NOMO-1 treated with dmso at 0.1 percent for 144 hours (cell line): ENCODE data around the gene TACR1.
"Not testable (repeated sequence)": the region's sequence is repeated elsewhere in the genome, so short reads cannot be mapped to it uniquely, and the experiment has no call there.

Experiments used
- DNase-seq: peaks from one replicate; lab custom pipeline; 2025; ENCODE audit not compliant: unreplicated experiment; lab: John Stamatoyannopoulos, UW

The TACR1 gene

GRCh38 chr2:75199428-75200011 is at the start of gene TACR1:
TACR1 (minus strand) TSS chr2:75199520; CDS start chr2:75198934, 586 bp downstream.
- DNase-seq = no peak

- DNase-seq = not testable (repeated sequence)
Observed at GRCh38 chr2:75248581-75248980, 49.3 kb upstream of the TACR1 start.

- DNase-seq = no peak
Observed at GRCh38 chr2:75246441-75247167, 47.3 kb upstream of the TACR1 start.

GRCh38 chr2:75243219-75243618 is 43.9 kb upstream of the TACR1 start:
- DNase-seq = no peak

- peak; percentile 0 for DNase-seq
Observed at GRCh38 chr2:75241696-75242095, 42.4 kb upstream of the TACR1 start.

DNA sequence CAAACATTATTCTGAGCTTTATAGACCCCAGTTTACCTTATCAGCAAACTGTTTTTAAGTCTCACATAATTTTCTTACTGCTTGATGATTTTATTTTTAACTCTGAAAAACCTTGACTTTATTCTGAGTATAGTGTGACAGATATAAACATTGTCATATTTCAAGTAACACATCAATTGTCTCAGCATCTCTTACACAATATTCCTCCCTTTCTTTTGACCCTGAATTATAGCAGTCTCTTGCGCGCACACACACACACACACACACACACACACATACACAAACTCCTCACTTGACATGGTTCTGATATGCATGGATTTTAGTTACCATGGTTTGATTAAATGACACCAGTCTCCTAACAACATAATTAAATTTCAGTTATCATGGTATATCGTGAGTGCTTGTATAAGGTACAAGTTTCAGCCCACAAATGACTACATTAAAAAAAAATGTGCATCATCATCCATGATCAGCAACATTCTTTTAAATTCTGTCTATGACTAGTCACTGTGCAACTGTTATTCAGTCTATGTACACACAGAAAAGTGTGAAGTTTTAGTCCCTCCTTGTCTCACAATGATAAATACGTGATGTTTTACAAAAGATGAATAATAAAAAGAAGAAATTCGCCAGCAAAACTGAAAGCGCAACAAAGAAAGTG is 39.5 kb upstream of the TACR1 start:
- no peak for DNase-seq

DNA sequence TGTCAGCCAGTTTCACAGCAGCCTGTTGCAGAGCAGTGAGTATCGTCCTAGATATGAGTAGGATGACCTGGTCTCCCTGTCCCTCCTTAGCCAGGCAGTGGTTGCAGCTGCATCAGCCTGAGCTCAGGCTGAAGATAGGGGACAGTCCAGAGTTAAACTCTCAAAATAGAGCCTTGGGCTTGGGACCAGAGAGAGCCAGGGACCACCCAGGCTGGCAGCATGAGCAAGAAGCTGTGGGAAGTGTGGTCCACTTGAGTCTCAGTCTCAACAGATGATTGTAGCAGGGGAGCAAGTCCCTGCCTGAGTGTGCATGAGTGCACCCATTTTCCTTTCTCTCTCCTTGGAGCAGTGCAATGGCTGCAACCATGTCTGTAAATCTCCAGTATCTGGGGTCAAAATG is 38.0 kb upstream of the TACR1 start:
- no peak for DNase-seq

DNA sequence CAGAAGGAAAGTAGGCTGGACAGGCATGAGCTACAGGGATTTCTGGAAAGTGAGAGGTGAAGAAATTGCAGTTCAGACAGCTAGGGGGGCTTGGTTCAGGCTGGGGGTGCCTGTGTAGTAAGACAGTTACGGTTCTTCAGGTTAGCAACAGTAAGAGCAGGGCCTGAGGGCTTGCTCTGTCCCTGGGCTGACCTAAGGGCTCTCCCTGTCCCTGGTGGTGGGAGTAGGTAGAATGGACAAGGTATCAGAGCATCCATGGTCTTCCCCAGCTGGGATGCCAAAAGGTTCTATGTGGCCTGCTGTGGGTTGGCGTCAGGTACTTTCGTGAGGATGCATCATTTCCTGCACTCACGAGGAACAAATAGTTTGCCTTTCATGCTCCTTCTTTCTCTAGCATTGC is 34.6 kb upstream of the TACR1 start:
- no peak for DNase-seq

GRCh38 chr2:75226617-75227016 is 27.3 kb upstream of the TACR1 start:
- no peak for DNase-seq

GRCh38 chr2:75226099-75226498 is 26.8 kb upstream of the TACR1 start:
- no peak for DNase-seq

DNA sequence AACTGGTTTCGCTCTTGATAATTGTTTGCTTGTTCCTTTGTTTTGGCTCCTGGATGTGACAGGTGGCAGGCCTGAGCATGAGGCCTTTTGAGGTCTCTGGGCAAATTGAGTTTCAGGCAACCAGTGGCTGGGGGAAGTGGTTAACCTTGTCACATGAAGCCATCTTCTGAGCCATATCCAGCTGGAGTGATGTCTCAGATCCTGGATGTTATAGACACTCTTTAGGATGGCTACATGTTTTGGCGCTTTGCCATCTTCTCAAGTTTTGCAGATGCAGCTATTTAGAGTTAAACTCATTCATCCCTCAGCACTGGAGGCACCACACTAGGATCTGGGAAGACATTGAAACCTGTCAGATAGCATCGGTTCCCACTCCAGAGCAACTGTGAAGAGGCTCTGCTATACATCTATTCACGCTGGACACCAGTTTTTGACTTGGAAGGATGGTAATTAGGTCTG is 25.3 kb upstream of the TACR1 start:
- DNase-seq = no peak

DNA sequence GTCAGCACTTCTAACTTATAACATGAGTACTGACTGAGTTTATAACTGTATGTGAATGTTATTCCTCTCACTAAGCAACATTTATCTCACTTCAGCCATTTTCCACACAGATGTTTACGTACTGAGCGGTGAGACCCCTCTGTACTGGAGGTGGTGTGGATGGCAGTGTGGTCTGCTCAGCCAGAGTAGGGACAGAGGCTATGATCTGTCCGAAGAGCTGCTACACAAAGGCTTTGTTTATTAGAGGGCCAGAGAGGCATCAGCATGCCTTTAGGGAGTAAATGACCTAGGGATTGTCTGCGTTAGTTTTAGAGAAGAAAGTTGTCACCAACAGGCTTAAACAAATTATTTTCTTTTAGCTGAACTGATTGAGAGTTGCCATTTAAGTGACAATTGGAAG is 23.2 kb upstream of the TACR1 start:
- DNase-seq = no peak

DNA sequence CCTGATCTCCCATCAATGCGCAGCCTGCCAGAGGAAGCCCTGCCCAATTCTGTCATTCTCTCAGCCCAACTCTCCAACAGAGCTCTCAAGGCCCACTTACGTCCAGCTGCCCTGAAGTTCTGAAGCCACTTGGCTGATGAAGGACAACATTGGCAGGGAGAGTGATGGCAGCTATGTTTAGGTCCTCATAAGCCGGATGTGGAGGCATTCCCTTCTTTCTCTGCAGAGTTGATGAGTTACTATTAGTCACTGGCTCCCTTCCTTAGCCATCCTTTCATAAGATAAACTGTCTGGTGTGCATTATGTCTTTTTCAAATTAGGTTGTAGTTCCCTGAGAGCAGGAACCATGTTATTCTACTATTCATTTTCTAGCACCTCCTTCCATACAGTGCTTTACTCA is 22.5 kb upstream of the TACR1 start:
- DNase-seq = no peak

- not testable (repeated sequence) for DNase-seq
Observed at GRCh38 chr2:75219213-75219612, 19.9 kb upstream of the TACR1 start.

- no peak for DNase-seq
Observed at GRCh38 chr2:75211266-75211770, 12.0 kb upstream of the TACR1 start.

DNA sequence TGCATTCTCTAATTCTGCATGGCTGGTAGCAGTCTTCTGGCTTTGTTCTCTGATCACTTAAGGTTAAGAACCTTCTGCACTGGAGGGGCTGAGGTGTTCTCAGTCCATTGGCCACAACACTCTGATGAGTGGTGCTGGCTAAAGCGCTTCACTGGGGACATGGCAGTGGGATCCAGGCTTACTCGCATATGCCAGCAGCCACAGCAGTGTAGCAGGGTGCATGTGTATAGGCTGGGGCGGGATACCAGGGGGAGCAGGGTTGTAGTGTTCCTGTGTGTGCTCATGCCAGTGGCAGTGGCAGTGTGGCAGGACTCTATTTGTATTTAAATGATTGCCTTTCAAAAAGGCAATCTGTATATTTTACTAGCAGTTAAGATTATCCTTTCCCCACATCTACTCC is 11.1 kb upstream of the TACR1 start:
- DNase-seq = no peak

- no peak for DNase-seq
Observed at GRCh38 chr2:75208738-75209137, 9.4 kb upstream of the TACR1 start.

DNA sequence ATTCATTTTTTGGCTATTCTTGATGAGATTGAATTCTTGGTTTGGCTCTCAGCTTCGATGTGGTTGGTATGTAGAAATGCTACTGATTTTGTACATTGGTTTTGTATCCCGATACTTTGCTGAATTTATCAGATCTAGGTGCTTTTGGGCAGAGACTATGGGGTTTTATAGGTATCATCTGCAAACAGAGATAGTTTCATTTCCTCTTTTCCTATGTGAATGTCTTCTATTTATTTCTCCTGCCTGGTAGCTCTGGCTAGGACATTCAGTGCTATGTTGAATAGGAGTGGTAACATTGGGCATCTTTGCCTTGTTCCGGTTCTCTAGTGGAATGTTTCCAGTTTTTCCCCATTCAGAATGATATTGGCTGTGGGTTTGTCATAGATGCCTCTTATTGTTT is 5.5 kb upstream of the TACR1 start:
- no peak for DNase-seq

- no peak for DNase-seq
Observed at GRCh38 chr2:75202359-75202758, 3.0 kb upstream of the TACR1 start.

- DNase-seq = no peak
Observed at GRCh38 chr2:75200140-75201096, 1.1 kb upstream of the TACR1 start.
